GM21381 (cell line): ENCODE data around the gene RIOX2.

Source experiments
- ATAC-seq: cut with Tn5 transposase; IDR thresholded peaks from one replicate; pipeline ENCODE4 v1.9.1; 2021; ENCODE audit warnings: mild to moderate bottlenecking, moderate library complexity; ENCODE audit not compliant: unreplicated experiment

The RIOX2 gene

DNA sequence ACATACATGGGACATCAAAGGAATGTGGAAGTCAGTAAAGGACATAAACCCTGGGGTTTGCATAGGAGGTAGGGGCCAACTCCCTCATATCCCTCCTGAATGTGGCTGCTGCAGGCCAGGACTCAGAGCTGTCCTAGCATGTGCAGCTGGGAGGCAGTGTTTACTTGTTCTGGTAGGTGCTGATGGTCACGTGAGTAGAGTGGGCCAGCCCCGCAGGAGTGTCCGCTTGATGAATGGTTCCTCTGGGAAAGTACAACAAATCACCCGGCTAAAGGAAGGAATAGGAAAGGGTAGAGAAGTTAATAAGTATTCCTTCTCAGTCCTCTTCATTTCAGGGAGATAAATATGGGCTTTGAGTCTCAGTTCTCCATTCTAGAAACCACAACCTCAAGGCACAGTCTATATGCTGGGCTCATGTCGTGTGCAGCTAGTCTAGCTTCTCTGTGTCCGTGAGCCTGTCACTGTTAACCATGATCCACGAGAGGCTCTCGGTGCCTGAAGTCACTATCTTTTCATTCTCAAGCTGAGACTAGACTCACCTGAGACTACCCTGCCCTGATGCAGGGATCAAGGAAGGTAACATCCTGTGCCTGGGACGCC is 17.9 kb downstream of the RIOX2 start:
- no peak for ATAC-seq

DNA sequence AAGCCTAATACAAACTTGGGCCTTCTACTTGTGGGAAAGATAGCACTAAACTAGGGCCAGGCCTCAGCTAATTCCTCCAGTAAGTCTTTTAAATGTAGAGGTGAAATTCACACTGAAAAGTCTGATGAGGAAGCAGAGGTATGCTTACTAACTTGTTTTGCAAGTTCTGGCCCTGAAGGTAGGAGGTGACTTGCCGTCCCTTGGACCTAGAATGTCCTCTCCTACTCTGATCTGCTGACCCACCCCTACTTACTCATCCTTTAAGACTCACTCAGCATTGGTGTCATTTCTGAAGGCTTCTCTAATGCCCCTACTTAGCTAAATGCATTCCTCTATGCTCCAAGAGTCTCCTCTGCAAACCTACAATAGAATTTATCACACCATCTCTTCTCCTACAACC is 19.4 kb downstream of the RIOX2 start:
- no peak for ATAC-seq

- ATAC-seq, result no peak
Measured at GRCh38 chr3:97952280-97952679, 20.0 kb downstream of the RIOX2 start.

GRCh38 chr3:97950360-97950759 is 21.9 kb downstream of the RIOX2 start:
- ATAC-seq, result no peak

DNA sequence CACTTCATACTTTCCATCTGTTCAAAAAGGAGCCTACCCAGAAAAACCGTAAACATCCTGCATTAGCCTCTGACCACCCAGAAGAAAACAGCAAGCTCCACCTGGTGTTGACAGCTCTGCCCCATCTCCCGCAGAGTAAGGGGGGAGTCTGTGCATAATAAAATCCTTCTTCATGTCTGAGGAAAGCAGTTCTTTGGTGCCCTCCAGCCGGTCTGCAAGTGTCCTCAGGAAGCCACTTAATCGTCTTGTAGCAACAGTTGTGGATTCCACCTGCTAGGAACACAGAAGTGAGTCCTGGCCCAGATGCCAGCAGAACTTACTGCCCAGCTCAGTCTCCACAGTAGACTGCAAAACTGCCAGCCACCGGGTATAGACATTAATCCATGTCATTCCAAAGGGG is 22.5 kb downstream of the RIOX2 start:
- ATAC-seq, result no peak

DNA sequence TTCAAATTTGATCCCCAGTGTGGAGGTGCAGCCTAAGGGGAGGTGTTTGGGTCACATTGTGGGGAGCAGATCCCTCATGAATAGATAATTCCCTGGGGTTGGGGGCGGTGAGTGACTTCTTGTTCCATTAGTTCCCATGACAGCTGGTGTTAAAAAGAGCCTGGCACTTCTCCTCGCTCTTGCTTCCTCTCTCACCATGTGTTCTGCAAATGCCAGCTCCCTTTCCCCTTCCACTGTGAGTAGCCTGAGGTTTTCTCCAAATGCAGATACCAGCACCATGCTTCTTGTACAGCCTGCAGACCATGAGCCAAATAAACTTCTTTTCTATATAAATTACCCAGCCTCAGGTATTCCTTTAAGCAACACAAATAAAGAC is 23.1 kb downstream of the RIOX2 start:
- ATAC-seq, result no peak

GRCh38 chr3:97948351-97949109 is 23.7 kb downstream of the RIOX2 start:
- no peak for ATAC-seq

GRCh38 chr3:97942801-97943546 is 29.3 kb downstream of the RIOX2 start:
- no peak for ATAC-seq

DNA sequence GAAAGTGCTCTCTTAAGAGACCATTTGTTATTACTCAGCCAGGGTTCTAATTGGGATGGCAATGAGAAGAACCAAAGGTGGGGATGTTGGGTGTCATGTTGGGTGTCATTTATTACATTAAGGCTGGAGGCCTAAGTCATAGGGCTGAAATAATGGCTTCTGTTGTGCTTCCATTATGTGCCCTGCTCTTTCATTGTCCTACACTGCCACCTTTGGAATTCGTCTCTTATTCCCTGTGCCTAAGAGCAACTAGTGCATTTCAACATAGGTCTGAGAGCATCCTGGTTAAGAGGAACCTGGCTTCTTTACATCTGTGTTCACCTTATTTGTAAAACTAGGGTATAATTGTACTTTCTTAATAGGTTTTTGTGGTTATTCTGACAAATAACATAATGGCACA is 32.2 kb downstream of the RIOX2 start:
- ATAC-seq, result no peak

GRCh38 chr3:97939401-97939800 is 32.8 kb downstream of the RIOX2 start:
- ATAC-seq, result no peak

GRCh38 chr3:97938444-97938843 is 33.8 kb downstream of the RIOX2 start:
- no peak for ATAC-seq

DNA sequence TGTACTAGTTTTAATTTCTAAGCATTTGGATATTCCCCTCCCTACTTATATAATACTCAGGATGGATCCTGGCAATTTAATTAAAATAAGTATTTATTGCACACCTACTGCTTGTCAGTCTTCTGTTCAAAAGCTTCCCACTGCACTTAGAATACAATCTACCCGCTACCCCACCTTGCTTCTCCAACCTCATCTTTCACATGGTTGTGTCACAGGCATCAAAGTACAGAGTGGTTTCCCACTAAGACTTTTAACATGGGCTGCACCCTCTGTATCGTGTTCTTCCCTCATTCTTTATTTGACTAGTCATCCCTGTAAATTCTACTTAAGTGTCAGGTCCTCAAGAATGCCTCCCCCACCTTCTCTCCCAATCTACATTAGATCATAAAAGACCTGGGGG is 35.0 kb downstream of the RIOX2 start:
- ATAC-seq, result no peak

DNA sequence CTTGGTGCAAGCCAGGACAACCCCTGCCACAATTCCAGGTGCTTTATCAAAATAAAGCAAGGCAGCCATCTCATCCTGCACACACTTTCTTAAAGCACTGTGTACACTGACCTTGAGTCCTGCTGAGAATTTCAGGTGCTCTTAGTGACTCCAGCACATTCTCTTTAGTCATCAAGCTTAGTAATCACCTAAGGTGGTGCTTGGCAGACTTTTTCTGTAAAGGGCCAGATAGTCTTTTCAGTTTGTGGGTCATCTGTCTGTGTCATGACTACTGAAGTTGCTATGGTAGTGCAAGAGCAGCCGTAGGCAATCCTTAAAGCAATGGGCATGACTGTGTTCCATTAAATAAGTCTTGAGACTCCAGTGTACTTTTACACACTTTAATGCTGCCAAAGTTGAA is 36.4 kb downstream of the RIOX2 start:
- ATAC-seq, result no peak

DNA sequence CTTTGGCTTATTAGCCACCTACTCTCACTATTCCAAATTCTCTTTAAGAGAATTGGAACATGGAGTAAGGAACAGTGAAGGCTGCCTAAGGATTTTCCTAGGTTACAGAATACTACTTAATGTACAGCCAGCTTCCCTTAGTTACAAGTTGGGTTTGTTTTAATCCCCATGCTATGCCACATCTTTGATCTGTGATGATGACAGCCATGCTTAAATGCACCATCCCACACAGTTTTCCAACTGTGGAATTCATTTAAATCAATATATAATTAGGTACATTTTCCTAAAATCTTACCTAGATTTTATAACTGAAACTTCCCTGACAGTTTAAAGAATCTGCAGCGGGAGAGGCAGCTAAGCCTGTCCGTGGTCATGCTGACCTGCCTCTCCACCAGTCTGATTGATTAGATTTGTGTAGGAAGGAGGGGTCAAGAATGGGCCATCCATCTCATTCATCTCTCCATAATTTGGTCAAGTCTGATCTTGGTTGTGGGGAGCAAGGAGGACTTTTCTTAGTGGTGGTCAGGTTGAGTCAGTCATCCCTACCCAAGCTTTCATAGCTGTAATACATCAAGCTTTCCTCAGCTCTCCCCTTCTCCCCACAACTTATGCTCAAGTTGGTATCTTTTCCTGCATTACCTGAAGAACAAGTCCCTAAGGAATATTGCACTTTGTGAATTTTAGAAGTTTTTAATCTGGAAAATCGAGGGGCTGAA is 37.1 kb downstream of the RIOX2 start:
- ATAC-seq, result no peak

DNA sequence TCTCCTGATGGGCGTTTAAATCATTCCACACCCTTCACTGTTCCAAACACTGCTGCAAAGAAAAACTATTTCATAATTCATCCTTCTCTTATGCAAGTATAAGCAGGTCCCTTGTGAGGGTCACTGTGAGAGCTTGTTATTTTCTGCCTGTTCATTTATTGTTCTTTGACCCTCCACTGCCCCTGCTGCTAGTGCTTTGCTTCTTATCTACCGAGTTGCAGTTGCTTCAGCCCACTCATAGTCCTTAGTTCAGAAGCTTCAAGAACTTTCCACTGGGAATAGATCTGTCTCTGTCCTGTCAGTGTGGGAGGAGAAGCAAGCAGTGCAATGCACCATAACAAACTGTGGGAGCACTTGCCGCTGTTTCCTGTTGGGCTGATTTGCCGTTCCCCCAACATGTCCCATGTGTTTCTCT is 39.8 kb downstream of the RIOX2 start:
- ATAC-seq, result no peak

DNA sequence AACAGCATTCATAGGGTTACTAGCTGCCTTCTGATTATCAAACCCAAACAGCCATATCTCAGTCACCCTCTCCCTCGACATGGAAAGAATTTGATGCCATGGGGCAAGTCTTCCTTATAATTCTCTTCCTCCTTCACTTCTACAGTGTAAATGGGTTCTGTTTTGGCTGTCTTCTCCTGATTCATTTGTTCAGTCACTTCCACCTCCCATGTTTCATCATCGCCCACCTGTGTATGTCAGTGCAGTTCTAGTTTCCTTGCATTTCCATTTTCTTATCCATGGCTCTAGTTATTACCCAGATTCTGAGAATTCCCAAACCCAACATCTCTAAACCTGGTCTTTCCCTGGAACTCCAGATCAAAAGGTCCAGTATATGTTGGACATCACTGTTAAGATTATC is 41.0 kb downstream of the RIOX2 start:
- ATAC-seq, result no peak

DNA sequence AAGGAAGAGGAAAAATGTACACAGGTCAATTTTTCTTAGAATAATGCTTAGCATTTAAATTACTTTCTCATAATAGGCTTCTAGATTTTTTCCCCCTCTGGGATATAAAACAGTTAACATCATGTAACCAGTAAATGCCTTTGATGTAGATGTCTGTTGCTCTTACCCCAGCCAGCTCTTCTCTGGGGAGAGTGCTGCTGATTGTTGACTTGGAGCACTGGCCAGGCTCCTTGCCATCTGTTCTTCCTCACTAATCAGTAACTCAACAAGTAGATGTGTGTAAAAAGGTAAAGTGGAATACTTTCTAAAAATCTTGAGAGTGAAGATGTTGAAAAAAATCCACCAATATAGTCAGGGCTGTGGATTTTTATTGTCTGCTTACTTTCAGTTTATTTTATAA is 42.2 kb downstream of the RIOX2 start:
- ATAC-seq, result no peak

DNA sequence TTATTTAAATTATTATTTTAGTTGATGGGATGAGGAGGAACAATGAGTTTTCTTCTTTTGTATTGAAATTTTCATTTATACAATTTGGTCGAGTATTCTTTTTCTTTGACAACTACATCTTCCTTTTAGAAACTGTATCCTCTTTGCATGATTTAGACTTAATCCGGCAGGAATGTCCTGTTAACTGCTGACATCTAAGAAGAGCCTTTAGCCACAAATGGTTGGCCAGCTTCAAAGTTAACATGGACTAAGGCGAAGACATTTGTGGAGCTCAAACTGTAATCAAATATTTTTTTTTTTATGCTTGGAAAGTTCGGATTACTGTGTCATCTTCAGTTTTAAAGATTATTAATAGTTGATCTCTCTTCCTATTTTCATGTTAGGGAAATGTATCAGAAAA is 43.2 kb downstream of the RIOX2 start:
- ATAC-seq, result no peak

DNA sequence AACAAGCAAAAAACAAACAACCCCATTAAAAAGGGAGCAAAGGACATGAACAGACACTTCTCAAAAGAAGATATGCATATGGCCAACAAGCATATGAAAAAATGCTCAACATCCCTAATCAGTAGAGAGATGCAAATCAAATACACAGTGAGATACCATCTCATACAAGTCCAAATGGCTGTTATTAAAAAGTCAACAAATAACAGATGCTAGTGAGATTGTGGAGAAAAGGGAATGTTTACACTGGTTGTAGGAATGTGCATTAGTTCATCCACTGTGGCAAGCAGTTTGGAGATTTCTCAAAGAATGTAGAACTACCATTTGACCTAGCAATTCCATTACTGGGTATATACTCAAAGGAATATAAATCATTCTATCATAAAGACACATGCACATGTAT is 44.5 kb downstream of the RIOX2 start:
- ATAC-seq, result no peak

DNA sequence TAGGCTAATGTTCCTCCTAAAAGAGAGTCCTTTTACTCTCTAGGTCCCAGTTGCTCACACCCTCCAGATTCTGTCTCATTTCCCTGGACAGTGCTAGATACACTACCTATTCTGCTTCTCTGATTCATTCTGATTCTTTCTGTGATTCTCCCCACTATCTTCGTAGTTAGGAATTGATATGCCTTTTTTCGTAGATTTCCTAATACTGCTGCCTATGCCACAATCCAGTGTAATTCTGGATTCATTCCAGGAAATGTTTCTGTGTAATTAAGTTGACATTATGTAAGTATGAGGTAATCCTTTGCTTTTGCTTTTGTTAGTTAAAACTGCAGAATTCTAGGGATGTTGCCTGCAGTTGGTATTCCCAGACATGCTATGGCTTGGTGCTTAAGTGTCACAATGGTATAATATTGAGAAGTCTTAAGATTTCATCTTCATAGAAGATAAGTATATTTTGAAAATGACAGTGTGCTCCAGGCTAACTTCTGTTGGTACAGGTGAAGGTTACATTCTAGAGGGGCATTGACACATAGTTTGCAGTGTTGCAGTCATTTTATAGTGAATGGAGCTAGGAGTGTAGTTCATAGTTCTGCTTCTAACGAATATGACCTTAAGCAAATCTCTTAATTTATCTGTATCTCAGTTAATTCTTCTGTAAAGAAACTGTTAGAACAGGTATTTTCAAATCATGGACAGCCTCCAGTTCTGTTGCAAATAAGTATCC is 54.3 kb downstream of the RIOX2 start:
- no peak for ATAC-seq

GRCh38 chr3:97916576-97916975 is 55.7 kb downstream of the RIOX2 start:
- no peak for ATAC-seq
